MM.1S (cell line): Measurements from ENCODE around the gene COL18A1.

ENCODE experiments used
- CTCF ChIP-seq: fragments of 300-600 bp; sonication (generic); IDR thresholded peaks from 2 replicates; pipeline ENCODE4 v1.5.1; 2016; ENCODE audit warnings: antibody characterized with exemption, low read length, mixed read lengths
- EZH2 ChIP-seq: fragments of 300-600 bp; sonication (generic); optimal IDR thresholded peaks from 2 replicates; pipeline ENCODE3; 2017; ENCODE audit warnings: low read depth, mild to moderate bottlenecking, antibody characterized with exemption, low read length, mixed read lengths
- EZH2phosphoT487 ChIP-seq: fragments of 300-600 bp; sonication (generic); IDR thresholded peaks from 2 replicates; pipeline ENCODE4 v1.6.1; 2018; ENCODE audit warnings: antibody characterized with exemption, low read length

- no peak for TF ChIP-seq CTCF
- no peak for TF ChIP-seq EZH2
- TF ChIP-seq EZH2phosphoT487 = no peak
Observed at GRCh38 chr21:45505416-45506021, 100.6 kb downstream of the COL18A1 start.
